ENCODE data around the gene CPLANE2.
A peak's percentile ranks its signal among the peaks of the same experiment; 100 is the strongest.
"Not testable (repeated sequence)": the region's sequence is repeated elsewhere in the genome, so short reads cannot be mapped to it uniquely, and the experiment has no call there.

The CPLANE2 gene

GRCh38 chr1:16236511-16237342 is at the start of gene CPLANE2:
Gene CPLANE2, minus strand, starts transcription at chr1:16237183. Its CDS starts 441 bp downstream, at chr1:16236742.
- peak; percentile 90 for DNase-seq

- DNase-seq, result no peak
These were observed 49.1 kb upstream of the CPLANE2 start for GRCh38 chr1:16286122-16286521.

GRCh38 chr1:16281765-16282164 is 44.8 kb upstream of the CPLANE2 start:
- no peak for DNase-seq

GRCh38 chr1:16279186-16279585 is 42.2 kb upstream of the CPLANE2 start:
- DNase-seq, result no peak

- no peak for DNase-seq
These were observed 39.5 kb upstream of the CPLANE2 start for GRCh38 chr1:16276302-16277030.

GRCh38 chr1:16275591-16275990 is 38.6 kb upstream of the CPLANE2 start:
- no peak for DNase-seq

- no peak for DNase-seq
These were observed 30.8 kb upstream of the CPLANE2 start for GRCh38 chr1:16267690-16268180.

GRCh38 chr1:16266411-16267118 is 29.6 kb upstream of the CPLANE2 start:
- no peak for DNase-seq

GRCh38 chr1:16262067-16262466 is 25.1 kb upstream of the CPLANE2 start:
- DNase-seq, result no peak

- DNase-seq, result peak; percentile 81
These were observed 23.8 kb upstream of the CPLANE2 start for GRCh38 chr1:16260814-16261213.

- no peak for DNase-seq
These were observed 21.7 kb upstream of the CPLANE2 start for GRCh38 chr1:16258591-16259135.

- DNase-seq, result no peak
These were observed 21.0 kb upstream of the CPLANE2 start for GRCh38 chr1:16257968-16258367.

GRCh38 chr1:16257556-16257955 is 20.6 kb upstream of the CPLANE2 start:
- not testable (repeated sequence) for DNase-seq

GRCh38 chr1:16256478-16256877 is 19.5 kb upstream of the CPLANE2 start:
- no peak for DNase-seq

GRCh38 chr1:16254263-16254928 is 17.4 kb upstream of the CPLANE2 start:
- no peak for DNase-seq

GRCh38 chr1:16253332-16253922 is 16.4 kb upstream of the CPLANE2 start:
- DNase-seq, result no peak

GRCh38 chr1:16252912-16253311 is 15.9 kb upstream of the CPLANE2 start:
- DNase-seq, result no peak

GRCh38 chr1:16251381-16251780 is 14.4 kb upstream of the CPLANE2 start:
- no peak for DNase-seq

GRCh38 chr1:16250524-16251251 is 13.7 kb upstream of the CPLANE2 start:
- DNase-seq, result peak; percentile 59

GRCh38 chr1:16249596-16250241 is 12.7 kb upstream of the CPLANE2 start:
- DNase-seq, result peak; percentile 31
